IPS DF 4.7 (cell line): ENCODE data around the gene NF1.
"Not testable (repeated sequence)": the region's sequence is repeated elsewhere in the genome, so short reads cannot be mapped to it uniquely, and the experiment has no call there.

Experiments
- DNase-seq: peaks from one replicate; pipeline ENCODE4 v3.0.0-alpha.2; 2013; ENCODE audit warnings: low spot score; ENCODE audit errors: extremely low read depth

NF1 gene

GRCh38 chr17:31078290-31078689 lies 16.5 kb upstream of the NF1 start:
- no peak for DNase-seq

- DNase-seq, result no peak
Observed at GRCh38 chr17:31079731-31080130, 15.0 kb upstream of the NF1 start.

- no peak for DNase-seq
Observed at GRCh38 chr17:31085563-31085962, 9.2 kb upstream of the NF1 start.

GRCh38 chr17:31089471-31089870 lies 5.3 kb upstream of the NF1 start:
- DNase-seq, result no peak

- DNase-seq, result not testable (repeated sequence)
Observed at GRCh38 chr17:31090650-31091049, 4.1 kb upstream of the NF1 start.

- no peak for DNase-seq
Observed at GRCh38 chr17:31092475-31093064, 2.2 kb upstream of the NF1 start.

GRCh38 chr17:31093866-31094599 lies 744 bp upstream of the NF1 start:
- no peak for DNase-seq

GRCh38 chr17:31095236-31096105 lies 694 bp downstream of the NF1 start:
- DNase-seq, result no peak

GRCh38 chr17:31096106-31096436 lies 1.3 kb downstream of the NF1 start:
- DNase-seq, result no peak

GRCh38 chr17:31099016-31099415 lies 4.2 kb downstream of the NF1 start:
- no peak for DNase-seq

- DNase-seq, result no peak
Observed at GRCh38 chr17:31100840-31101459, 6.2 kb downstream of the NF1 start.

- no peak for DNase-seq
Observed at GRCh38 chr17:31101943-31102342, 7.2 kb downstream of the NF1 start.

GRCh38 chr17:31105991-31106390 lies 11.2 kb downstream of the NF1 start:
- DNase-seq, result no peak

GRCh38 chr17:31111183-31111582 lies 16.4 kb downstream of the NF1 start:
- no peak for DNase-seq

- no peak for DNase-seq
Observed at GRCh38 chr17:31112001-31112661, 17.4 kb downstream of the NF1 start.

- not testable (repeated sequence) for DNase-seq
Observed at GRCh38 chr17:31113368-31113767, 18.6 kb downstream of the NF1 start.

- DNase-seq, result no peak
Observed at GRCh38 chr17:31113939-31114338, 19.2 kb downstream of the NF1 start.

GRCh38 chr17:31114956-31115555 lies 20.3 kb downstream of the NF1 start:
- no peak for DNase-seq

GRCh38 chr17:31116167-31116566 lies 21.4 kb downstream of the NF1 start:
- no peak for DNase-seq

GRCh38 chr17:31122746-31123145 lies 28.0 kb downstream of the NF1 start:
- no peak for DNase-seq

- no peak for DNase-seq
Observed at GRCh38 chr17:31126318-31126717, 31.5 kb downstream of the NF1 start.
